NCI-H345 (cell line): ENCODE data around the gene PITPNM1.
"Not testable (repeated sequence)": the region's sequence is repeated elsewhere in the genome, so short reads cannot be mapped to it uniquely, and the experiment has no call there.

Experiments used
- DNase-seq: peaks from one replicate; lab custom pipeline; 2025; lab: John Stamatoyannopoulos, UW

PITPNM1 gene

GRCh38 chr11:67466367-67466766 is 38.8 kb downstream of the PITPNM1 start:
- no peak for DNase-seq

GRCh38 chr11:67465530-67465929 is 39.6 kb downstream of the PITPNM1 start:
- not testable (repeated sequence) for DNase-seq

- no peak for DNase-seq
These were observed 40.0 kb downstream of the PITPNM1 start for GRCh38 chr11:67465189-67465510.

- DNase-seq: peak; percentile 72
These were observed 40.6 kb downstream of the PITPNM1 start for GRCh38 chr11:67464411-67465188.

GRCh38 chr11:67463680-67464410 is 41.3 kb downstream of the PITPNM1 start:
- no peak for DNase-seq

GRCh38 chr11:67463186-67463585 is 42.0 kb downstream of the PITPNM1 start:
- DNase-seq: no peak

DNA sequence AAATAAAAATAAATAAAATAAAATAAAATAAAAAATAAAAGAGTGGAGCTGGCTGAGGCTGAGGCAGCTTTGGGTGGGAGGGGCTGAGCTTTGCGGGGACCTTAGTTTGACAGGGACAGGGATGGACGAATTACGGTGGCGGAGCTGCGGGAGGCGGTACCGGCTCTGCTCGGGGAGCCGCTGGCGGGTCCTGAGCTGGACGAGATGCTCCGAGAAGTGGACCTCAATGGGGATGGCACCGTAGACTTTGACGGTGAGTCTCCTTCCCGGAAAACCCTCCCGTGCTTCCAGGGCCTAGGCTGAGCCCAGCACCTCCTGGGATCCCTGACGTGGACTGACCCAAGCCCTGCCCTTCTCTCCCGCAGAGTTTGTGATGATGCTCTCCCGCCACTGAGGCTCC is 46.9 kb downstream of the PITPNM1 start:
- no peak for DNase-seq

DNA sequence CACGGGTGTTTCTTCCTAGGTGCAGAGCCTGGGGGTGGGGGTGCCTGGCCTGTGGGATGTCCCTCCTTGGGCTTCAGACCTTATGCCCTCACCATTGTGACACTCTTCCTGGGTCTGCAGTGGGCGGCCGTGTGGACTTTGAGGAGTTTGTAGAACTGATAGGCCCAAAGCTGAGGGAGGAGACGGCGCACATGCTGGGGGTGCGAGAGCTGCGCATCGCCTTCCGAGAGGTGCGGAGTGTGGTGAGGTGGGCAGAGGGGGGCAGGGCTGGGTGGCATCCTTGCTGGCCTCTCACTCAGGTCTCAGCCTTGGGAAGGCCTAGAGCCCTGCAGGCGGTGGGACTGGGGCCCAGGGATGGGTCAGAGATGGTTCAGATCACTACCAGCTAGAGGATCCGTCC is 47.7 kb downstream of the PITPNM1 start:
- no peak for DNase-seq

- DNase-seq: no peak
These were observed 49.0 kb downstream of the PITPNM1 start for GRCh38 chr11:67456068-67456705.

DNA sequence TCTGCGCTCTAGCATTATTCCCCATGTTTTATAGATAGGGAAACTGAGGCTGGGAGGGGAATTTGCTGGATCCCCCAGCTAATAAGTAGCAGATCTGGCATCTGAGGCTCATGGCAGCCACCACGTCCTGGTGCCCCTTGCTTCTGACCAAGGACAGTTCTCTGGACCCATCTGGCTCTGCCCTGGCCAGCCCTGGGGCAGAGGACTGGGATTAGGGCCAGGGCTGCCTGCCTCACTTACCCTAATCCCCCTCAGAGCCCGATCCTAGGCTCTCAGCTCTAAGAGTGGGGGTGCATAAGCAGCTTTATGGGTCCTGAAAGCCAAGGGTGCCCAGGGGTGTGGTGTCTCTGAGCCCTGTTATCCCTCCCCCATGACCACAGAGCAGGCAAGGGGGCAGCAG is 50.1 kb downstream of the PITPNM1 start, which contains the start of gene CABP4:
TSS of gene CABP4 (plus strand) at position 301 of the 400 bp plus-strand sequence. CDS start at position 371, 70 bp downstream.
- DNase-seq: no peak

DNA sequence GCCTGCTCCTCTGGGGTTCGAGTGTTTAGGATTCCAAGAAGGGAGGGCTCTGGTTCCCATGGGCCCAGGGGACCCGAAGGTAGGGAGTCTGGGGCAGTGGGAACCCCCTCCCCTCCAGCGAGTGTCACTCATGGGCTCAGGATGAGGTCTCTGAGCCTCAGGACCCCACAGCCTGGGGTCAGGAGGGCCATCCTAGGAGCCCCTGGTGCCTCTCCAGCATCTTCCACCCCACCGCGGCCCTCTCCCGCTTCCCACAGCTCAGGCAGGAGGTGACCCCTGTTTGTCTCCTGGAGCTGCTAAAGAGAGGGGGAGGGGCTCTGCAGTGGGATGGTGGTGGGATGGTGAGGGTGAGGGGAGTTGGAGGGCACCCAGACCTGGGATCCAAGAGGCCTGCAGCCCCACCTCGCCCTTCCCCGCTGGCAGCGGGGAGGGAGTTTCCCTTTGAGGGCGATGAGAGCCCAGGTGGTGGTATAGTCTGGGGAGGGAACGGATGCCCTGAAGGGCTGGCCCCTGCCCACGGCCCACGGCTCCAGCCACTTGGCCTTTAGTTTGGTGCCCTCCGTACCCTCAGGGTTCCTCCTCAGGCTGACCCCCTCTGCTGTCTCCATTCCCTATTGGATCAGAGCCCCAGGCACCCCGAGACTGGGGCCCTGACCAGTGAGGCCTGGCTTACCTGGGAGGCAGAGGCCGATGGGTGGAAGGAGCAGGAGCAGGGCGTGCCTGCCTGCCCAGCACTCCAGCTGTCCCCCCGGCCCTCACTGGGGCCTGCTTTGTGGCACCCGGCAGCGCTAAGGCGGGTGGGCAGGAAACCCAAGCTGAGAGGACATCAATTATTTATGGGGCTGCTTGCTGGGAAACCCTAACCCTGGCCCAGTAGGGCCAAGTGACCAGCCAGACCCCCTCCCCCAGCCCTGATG is 51.1 kb downstream of the PITPNM1 start:
- no peak for DNase-seq

DNA sequence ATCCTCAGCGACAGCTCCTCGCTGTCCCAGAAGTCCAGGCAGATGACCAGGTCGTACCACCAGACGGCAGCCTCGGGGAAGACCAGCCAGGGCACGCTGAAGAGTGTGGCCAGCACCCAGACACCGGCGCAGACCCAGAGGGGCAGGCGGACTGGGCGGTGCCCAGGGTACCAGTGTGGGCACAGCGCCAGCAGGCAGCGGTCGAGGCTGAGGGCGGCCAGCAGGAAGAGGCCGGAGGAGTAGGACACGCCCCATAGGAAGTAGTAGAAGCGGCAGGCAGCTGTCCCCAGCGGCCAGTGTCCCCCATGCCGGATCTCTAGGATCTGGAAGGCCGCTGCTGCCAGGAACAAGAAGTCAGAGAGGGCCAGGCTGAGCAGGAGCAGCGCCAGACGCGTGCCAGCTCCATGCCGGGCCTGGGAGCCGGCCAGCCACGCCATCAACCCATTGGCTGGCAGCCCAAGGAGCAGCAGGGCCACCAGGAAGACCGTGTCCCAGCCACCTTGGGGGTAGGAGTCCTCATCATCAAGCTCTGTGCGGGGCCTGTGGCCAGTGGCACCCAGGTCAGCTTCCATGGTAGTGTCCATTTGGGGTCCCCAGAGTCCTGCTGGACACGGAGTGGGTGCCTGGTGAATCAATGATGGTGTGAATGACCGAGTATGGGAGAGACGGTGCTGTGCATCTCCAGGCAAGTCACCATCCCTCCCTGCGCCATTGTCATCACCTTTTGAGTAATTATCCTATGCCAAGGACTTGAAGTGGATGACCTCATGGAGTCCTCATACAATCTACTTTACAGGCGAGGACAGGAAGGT is 52.8 kb downstream of the PITPNM1 start, which contains the start of gene GPR152:
TSS of gene GPR152 (minus strand) at position 589 of the 812 bp plus-strand sequence. CDS start at position 584, 5 bp downstream.
- no peak for DNase-seq

- DNase-seq: no peak
These were observed 53.5 kb downstream of the PITPNM1 start for GRCh38 chr11:67451658-67451976.

DNA sequence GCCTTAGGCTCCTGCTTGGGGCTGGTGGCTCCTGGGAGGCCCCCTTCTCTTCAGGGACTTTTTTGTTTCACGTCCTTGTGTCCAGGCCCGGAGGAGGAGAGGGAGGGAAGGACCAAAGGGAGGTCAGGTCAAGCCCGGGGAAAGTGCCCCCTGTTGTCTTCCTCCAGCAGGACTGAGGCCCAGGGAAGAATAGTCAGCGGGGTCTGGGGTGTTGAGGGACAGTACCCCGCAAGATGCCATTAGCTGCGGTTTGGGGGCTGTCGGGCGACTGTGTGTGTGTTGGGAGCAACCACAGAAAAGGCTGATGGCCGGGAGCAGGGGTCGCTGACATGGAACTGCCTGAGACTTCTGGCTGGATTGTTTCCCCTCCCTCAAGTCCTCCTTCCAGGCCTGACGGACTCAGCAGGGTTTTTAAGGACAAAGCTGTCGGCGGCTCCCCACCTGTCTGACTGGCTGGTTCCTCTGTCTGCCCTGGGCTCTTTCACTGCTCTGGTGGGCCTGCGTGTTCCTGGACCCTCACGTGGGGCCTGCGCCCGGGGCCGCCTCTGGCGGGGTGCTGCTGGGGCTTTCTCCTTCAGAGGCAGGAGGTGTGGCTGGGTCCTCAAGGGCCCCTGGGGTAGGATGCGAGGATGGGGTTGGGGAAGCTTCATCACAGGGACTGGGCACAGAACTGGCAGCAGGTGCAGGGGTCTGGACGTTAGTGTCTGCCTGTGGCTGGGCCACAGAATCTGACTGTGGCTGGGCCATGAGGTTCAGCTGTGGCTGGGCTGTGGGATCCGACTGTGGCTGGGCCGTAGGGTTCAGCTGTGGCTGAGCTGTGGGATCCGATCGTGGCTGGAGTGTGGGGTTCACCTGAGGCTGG is 54.1 kb downstream of the PITPNM1 start:
- DNase-seq: no peak

DNA sequence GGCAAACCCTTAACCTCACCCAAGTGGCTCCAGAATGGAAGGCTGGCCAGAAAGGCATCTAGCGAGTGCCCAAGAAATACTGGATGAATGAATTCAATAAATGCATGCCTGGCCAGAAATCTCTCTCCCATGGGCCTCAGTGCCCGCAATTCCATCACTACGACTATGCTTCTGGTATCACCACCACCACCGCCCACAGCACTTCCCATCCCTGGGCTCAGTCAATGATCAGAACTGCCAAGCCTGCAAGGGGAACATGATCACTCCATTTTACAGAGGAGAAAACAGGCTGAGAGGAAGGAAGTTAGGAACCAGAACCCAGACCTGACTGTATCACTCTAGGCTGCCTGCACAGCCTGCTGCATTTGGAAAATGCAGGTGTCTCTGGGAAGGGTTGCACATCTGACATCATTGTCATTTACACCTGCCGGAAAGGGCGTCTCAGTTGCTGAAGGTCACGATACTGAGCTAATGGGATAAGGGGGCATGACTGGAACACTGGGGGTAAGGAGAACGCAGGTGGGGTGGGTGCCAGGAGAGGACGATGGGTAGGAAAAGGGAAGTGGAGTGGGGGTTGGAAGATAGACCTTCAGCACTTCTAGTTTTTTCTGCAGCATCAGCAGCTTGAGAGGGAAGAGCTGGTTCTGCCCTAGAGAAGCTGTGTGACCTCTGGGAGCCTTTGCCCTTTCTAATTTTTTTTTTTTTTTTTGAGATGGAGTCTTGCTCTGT is 55.9 kb downstream of the PITPNM1 start:
- no peak for DNase-seq

- DNase-seq: no peak
These were observed 56.9 kb downstream of the PITPNM1 start for GRCh38 chr11:67448220-67448609.

DNA sequence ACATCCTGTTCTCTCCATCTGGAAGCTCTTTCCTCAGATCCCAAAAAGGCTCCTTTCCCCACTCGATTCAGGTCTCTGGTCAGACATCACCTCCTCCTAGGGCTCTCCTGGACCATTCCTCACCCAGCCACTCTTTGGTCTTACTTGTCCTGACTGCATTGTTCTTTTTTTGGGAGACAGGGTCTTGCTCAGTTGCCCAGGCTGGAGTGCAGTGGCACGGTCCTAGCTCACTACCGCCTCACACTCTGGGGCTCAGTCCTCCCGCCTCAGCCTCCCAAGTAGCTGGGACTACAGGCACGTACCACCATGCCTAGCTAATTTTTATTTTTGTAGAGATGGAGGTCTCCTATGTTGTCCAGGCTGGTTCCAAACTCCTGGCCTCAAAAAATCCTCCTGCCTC is 59.6 kb downstream of the PITPNM1 start:
- DNase-seq: no peak

DNA sequence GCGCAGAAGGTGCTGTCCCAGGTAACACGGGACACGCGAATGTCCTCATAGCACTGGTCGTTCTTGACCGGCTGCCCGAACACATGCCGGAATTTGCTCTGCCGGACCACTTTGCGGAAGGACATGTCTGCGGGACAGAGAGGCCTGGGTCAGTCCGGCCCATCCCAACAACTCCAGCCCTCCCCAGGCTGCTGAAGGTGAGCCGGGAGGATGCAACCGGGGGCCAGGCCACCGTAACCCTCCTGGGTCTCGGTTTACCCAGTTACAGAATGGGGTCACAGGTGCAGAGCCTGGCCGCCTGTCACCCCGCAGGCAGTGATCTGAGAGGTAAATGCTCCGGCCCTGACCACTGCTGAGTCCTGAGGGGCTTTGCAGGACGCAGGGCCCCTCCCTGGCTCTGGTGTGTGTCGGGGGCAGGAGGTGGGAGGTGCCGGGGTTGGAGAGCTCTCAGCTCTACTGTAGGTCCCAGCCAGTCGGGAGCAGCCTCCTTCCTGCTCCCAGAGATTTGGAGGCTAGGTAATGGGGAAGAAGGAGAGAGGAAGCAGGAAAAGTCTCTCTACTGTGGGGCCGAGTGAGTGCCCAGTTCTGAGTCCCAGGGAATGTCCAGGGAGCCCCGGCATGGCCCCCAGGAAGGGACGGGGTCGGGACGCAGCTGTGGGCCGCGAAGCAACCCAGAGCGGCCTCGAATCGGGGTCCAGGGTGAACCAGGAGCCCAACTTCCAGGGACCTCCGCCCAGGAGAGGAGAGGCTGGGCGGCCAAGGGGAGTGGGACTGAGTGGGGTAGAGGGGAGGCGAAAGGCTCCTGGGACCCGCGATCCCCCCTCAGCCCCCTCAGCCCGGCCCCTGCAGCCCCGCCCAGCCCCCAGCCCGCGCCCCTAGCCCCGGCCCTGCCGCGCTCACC is 62.4 kb downstream of the PITPNM1 start:
- DNase-seq: no peak
